PFSK-1 (cell line): Measurements from ENCODE around the gene VPS41.

Experiments used
- FOXP2 ChIP-seq: optimal IDR thresholded peaks from 2 replicates; pipeline ENCODE3; 2011; ENCODE audit warnings: borderline replicate concordance, control low read depth, inconsistent platforms; ENCODE audit not compliant: insufficient read depth; ENCODE audit errors: extremely low read length, extremely low read depth
- POLR2AphosphoS5 ChIP-seq: IDR thresholded peaks from 2 replicates; pipeline ENCODE4 v1.6.1; 2012; ENCODE audit warnings: low read depth, mild to moderate bottlenecking, control low read depth, low read length, moderate library complexity
- SIN3A ChIP-seq: IDR thresholded peaks from 2 replicates; pipeline ENCODE4 v1.6.1; 2012; ENCODE audit warnings: mild to moderate bottlenecking, low read length, moderate library complexity, borderline replicate concordance; ENCODE audit not compliant: insufficient read depth
- TAF1 ChIP-seq: IDR thresholded peaks from 2 replicates; pipeline ENCODE4 v1.6.1; 2012; ENCODE audit warnings: low read length, control low read depth, borderline replicate concordance; ENCODE audit not compliant: insufficient read depth
- TF ChIP-seq, protein P1 (sequence below), 2 experiments: IDR thresholded peaks; 2 replicates each; pipeline versions ENCODE4 v1.6.1 to v1.8.0; 2011 to 2012; ENCODE audit warnings: low read depth in 2 of 2, low read length in 2 of 2, control low read depth in 1 of 2, inconsistent platforms in 1 of 2, mild to moderate bottlenecking in 1 of 2, moderate library complexity in 1 of 2; ENCODE audit not compliant: insufficient read depth in 1 of 2

Gene VPS41

DNA sequence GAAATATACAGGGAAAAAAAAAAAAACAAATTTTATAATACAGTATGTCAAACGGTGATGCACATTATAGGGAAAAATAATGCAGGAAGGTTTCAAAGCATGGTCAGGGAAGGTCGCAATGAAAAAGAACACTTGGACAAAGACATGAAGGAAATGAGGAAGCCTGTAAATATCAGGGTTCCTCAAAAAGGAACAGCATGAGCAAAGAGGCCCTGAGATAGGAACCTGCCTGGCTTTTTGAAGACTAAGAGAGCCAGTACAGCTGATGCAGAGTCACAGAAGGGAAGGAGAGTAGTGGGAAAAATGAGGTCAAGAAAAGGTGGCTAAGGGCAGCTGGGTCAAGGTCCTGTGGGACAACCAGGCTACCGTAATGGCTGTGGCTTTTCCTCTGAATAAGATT is 1.9 kb downstream of the VPS41 start:
- TF ChIP-seq SIN3A (no peak), POLR2AphosphoS5 (no peak), TAF1 (no peak)

DNA sequence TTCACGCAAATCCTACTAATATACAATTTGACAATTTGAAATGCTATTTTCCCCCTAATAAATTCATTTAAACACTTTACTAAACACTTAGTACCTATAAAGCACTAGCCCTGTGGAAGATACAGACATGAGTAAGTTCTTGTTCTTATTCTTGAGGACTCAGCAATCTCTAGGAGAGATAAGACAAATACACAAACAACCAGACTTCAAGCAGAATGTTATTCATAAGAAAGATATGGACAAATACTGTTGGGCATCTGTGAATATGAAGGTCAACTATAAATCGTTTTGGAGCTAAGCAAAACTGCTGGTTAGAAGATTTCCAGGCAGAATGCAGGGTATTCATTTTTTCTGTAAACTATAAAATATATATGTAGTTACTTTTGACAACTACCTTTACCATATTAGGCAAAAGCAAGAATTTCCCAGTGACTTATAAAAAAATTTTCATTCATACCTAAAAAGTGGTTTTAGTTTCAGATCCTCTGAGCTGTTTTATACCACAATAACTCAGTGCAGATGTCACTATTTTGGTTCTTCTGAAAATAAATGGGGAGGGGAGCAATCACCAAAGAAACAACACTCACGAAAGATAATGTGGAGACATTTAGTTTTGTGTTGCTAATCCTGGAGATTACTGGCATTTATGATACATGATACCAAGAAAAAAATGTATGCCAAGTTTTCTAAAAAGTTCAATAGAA is 3.8 kb downstream of the VPS41 start:
- TF ChIP-seq FOXP2 (no peak), SIN3A (no peak), POLR2AphosphoS5 (no peak), TAF1 (no peak)
- TF ChIP-seq, protein P1, sequence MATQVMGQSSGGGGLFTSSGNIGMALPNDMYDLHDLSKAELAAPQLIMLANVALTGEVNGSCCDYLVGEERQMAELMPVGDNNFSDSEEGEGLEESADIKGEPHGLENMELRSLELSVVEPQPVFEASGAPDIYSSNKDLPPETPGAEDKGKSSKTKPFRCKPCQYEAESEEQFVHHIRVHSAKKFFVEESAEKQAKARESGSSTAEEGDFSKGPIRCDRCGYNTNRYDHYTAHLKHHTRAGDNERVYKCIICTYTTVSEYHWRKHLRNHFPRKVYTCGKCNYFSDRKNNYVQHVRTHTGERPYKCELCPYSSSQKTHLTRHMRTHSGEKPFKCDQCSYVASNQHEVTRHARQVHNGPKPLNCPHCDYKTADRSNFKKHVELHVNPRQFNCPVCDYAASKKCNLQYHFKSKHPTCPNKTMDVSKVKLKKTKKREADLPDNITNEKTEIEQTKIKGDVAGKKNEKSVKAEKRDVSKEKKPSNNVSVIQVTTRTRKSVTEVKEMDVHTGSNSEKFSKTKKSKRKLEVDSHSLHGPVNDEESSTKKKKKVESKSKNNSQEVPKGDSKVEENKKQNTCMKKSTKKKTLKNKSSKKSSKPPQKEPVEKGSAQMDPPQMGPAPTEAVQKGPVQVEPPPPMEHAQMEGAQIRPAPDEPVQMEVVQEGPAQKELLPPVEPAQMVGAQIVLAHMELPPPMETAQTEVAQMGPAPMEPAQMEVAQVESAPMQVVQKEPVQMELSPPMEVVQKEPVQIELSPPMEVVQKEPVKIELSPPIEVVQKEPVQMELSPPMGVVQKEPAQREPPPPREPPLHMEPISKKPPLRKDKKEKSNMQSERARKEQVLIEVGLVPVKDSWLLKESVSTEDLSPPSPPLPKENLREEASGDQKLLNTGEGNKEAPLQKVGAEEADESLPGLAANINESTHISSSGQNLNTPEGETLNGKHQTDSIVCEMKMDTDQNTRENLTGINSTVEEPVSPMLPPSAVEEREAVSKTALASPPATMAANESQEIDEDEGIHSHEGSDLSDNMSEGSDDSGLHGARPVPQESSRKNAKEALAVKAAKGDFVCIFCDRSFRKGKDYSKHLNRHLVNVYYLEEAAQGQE (IDR thresholded peaks at IDR 0.05; ENCODE audit: insufficient read depth in 1 of 2, low read depth in 2 of 2, low read length in 2 of 2): no peak

DNA sequence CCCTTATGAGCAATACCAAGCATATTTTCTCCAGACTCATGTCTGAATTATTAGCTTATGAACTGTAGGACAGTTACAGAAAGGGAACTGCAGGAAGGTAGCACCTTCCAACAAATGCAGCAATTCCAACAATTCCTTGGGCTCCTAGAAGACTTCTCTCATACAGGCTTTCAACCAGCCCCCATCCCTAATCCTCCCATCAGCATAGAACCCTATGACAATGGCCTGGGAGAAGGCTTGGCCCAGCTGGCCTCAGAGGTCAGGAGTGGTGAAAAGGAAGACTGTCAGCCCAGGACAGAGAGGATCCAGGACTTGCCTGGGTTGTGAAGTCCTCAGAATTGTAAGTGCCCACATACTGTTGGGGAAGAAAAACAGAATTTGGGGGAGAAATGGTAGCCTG is 5.9 kb downstream of the VPS41 start:
- TF ChIP-seq, protein P1 (IDR thresholded peaks at IDR 0.05; ENCODE audit: insufficient read depth in 1 of 2, low read depth in 2 of 2, low read length in 2 of 2): no peak
- TF ChIP-seq POLR2AphosphoS5: no peak
- TF ChIP-seq SIN3A: no peak
- TF ChIP-seq FOXP2: no peak
- TF ChIP-seq TAF1: no peak

DNA sequence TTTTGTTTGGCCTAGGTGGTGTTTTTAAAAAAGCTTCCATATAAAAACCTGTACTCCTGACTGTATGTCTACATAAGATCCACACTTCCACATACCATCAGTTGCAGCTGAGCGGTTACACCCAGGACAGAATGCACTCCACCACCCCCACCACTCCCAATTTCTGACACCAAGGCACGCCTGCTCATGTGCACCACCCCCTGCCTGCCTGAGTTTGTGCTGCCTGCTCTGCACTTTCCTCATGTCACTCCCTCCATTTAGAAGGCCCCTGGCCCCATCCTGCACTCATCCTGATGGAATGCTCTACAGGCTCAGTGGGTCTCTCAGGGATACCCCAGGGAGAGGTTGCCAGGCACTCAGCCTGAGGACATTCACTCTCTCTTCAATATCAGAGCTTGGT is 6.5 kb downstream of the VPS41 start:
- no peak for TF ChIP-seq SIN3A

DNA sequence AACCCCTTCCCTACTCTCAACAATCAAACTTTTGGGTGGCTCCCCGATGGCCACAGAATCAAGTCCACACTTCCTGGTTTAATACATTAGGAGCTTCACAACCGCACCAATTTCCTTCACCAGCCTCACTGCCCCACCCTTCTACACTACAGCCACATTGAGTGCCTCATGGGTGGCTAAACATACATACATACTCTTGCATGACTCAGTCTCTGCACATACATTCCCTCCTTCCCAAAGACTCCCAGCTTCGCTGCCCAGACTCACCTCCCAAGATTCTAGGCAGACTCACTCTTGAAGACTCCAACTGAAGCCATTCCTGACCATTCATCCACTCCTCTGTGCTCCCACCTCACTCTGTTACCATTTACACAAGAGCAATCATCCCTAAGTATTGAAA is 15.9 kb downstream of the VPS41 start:
- TF ChIP-seq FOXP2: no peak
- no peak for TF ChIP-seq SIN3A
- no peak for TF ChIP-seq POLR2AphosphoS5
- no peak for TF ChIP-seq TAF1
- TF ChIP-seq, protein P1 (IDR thresholded peaks at IDR 0.05; ENCODE audit: insufficient read depth in 1 of 2, low read depth in 2 of 2, low read length in 2 of 2): no peak

DNA sequence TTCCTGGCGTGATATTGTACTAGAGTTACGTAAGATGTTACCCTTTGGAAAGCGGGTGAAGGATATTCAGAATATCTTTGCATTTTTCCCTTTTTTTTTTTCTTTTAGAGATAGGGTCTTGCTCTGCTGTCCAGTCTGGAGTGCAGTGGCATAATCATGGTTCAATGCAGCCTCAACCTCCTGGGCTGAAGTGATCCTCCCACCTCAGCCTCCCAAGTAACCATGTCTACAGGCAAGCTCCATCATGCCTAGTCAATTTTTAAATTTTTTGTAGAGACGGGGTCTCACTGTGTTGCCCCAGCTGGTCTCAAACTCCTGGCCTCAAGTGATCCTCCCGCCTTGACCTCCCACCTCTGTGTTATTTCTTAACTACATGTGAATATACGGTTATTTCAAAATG is 18.4 kb downstream of the VPS41 start:
- TF ChIP-seq SIN3A: no peak
- TF ChIP-seq, protein P1 (IDR thresholded peaks at IDR 0.05; ENCODE audit: insufficient read depth in 1 of 2, low read depth in 2 of 2, low read length in 2 of 2): no peak
